GM10266 (cell line): ENCODE results near the gene TRAP1.

Experiments
- DNase-seq: peaks from one replicate; pipeline ENCODE4 v3.0.0; 2012; ENCODE audit errors: extremely low spot score
- CTCF ChIP-seq: IDR thresholded peaks from 2 replicates; pipeline ENCODE4 v1.5.1; 2012; ENCODE audit warnings: mild to moderate bottlenecking, low read depth; ENCODE audit not compliant: control insufficient read depth, insufficient read depth; ENCODE audit errors: missing control alignments

The TRAP1 gene

GRCh38 chr16:3689731-3690130, 27.6 kb downstream of the TRAP1 start:
- DNase-seq: no peak
- TF ChIP-seq CTCF: no peak

GRCh38 chr16:3687792-3688191, 29.5 kb downstream of the TRAP1 start:
- no peak for TF ChIP-seq CTCF
- DNase-seq: no peak

- no peak for TF ChIP-seq CTCF
- DNase-seq: no peak
Measured at GRCh38 chr16:3687021-3687420, 30.3 kb downstream of the TRAP1 start.

GRCh38 chr16:3681206-3681605, 36.1 kb downstream of the TRAP1 start:
- TF ChIP-seq CTCF: no peak
- DNase-seq: no peak

- DNase-seq: no peak
- TF ChIP-seq CTCF: no peak
Measured at GRCh38 chr16:3677994-3678393, 39.3 kb downstream of the TRAP1 start.

- no peak for TF ChIP-seq CTCF
- DNase-seq: no peak
Measured at GRCh38 chr16:3675601-3676130, 41.7 kb downstream of the TRAP1 start.

GRCh38 chr16:3674513-3675295, 42.6 kb downstream of the TRAP1 start:
- TF ChIP-seq CTCF: no peak
- no peak for DNase-seq
